Astrocyte (in vitro differentiated cells and primary cell): Measurements from ENCODE around the gene GABRP.

Experiments
- EZH2 ChIP-seq: IDR thresholded peaks from 2 replicates; pipeline ENCODE4 v1.6.1; 2012; ENCODE audit warnings: mild to moderate bottlenecking, low read length, inconsistent platforms; ENCODE audit not compliant: insufficient read depth
- TF ChIP-seq, protein P1 (sequence below): IDR thresholded peaks from 2 replicates; pipeline ENCODE4 v1.5.1; 2011; ENCODE audit warnings: low read depth, mild to moderate bottlenecking, inconsistent platforms, low read length, moderate library complexity; ENCODE audit not compliant: insufficient read depth

DNA sequence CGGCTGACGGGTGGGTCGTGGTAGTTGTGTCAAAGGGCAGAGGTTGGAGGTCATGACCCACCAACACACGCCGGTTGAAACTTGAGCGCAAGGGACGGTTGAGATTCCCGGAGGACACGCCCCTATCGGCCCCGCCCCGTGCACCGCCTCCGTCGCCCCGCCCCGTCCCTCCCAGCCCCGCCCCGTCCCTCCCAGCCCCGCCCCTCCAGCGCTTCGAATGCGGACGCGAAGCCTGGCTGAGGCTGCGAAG lies 78.1 kb downstream of the GABRP start:
- no peak for TF ChIP-seq EZH2
- TF ChIP-seq, protein P1, sequence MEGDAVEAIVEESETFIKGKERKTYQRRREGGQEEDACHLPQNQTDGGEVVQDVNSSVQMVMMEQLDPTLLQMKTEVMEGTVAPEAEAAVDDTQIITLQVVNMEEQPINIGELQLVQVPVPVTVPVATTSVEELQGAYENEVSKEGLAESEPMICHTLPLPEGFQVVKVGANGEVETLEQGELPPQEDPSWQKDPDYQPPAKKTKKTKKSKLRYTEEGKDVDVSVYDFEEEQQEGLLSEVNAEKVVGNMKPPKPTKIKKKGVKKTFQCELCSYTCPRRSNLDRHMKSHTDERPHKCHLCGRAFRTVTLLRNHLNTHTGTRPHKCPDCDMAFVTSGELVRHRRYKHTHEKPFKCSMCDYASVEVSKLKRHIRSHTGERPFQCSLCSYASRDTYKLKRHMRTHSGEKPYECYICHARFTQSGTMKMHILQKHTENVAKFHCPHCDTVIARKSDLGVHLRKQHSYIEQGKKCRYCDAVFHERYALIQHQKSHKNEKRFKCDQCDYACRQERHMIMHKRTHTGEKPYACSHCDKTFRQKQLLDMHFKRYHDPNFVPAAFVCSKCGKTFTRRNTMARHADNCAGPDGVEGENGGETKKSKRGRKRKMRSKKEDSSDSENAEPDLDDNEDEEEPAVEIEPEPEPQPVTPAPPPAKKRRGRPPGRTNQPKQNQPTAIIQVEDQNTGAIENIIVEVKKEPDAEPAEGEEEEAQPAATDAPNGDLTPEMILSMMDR = no peak
